ENCODE measurements around the gene TRAIP.

- no peak for TF ChIP-seq CTCF (IDR thresholded peaks at IDR 0.05)
- no peak for TF ChIP-seq POLR2A (IDR thresholded peaks at IDR 0.05)
- TF ChIP-seq POLR2AphosphoS5 (IDR thresholded peaks at IDR 0.05) = no peak
These were observed 12.6 kb upstream of the TRAIP start for GRCh38 chr3:49868862-49869466.
